PC-9 (cell line): ENCODE data around the gene UBLCP1. TPM values are rescaled to one million over a fixed set of nuclear protein-coding genes. Genes with fewer than 3 reads are reported as not detected.
"Not testable (repeated sequence)": the region's sequence is repeated elsewhere in the genome, so short reads cannot be mapped to it uniquely, and the experiment has no call there.

Experiments used
- BruUV-seq: library from RNA; stranded (reverse); fragments of 400-500 nt; replicated peaks from 2 replicates; lab custom pipeline; 2021; lab: Mats Ljungman, UMichigan
- CTCF ChIA-PET: fragments of 300-600 bp; sonication (Branson Sonifier 250); formaldehyde crosslinking; loops from one replicate; lab custom pipeline; 2022; ENCODE audit warnings: antibody characterized with exemption; lab: Charles Lee
- POLR2A ChIA-PET: fragments of 300-600 bp; sonication (Branson Sonifier 250); formaldehyde crosslinking; loops from one replicate; lab custom pipeline; 2022; ENCODE audit warnings: antibody characterized with exemption; ENCODE audit not compliant: unreplicated experiment; lab: Charles Lee
- DNase-seq, 2 experiments: peaks; one replicate each; pipeline versions ENCODE4 v3.0.0 to v3.0.0-alpha.2; 2015 to 2022; ENCODE audit warnings: mixed read lengths in 1 of 2
- H2AFZ ChIP-seq: fragments of 200-600 bp; sonication (generic); 2 replicates; pipeline ENCODE4 v1.8.1; 2017; ENCODE audit warnings: antibody characterized with exemption
- H3F3A ChIP-seq: fragments of 200-600 bp; sonication (generic); 2 replicates; pipeline ENCODE4 v1.8.1; 2017; ENCODE audit warnings: antibody characterized with exemption, mild to moderate bottlenecking, low read depth; ENCODE audit not compliant: insufficient read depth
- H3K27ac ChIP-seq: fragments of 200-600 bp; sonication (generic); 2 replicates; pipeline ENCODE4 v1.6.1; 2016; ENCODE audit warnings: mixed run types
- H3K27me3 ChIP-seq: fragments of 200-600 bp; sonication (generic); 2 replicates; pipeline ENCODE4 v1.6.1; 2016; ENCODE audit warnings: low read depth, mixed run types; ENCODE audit not compliant: insufficient read depth
- H3K36me3 ChIP-seq: fragments of 200-600 bp; sonication (generic); 2 replicates; pipeline ENCODE4 v1.6.1; 2016; ENCODE audit warnings: low read depth, mixed run types
- H3K4me1 ChIP-seq: fragments of 200-600 bp; sonication (generic); replicated peaks from 2 replicates; pipeline ENCODE4 v1.6.1; 2016; ENCODE audit warnings: mixed run types; ENCODE audit not compliant: insufficient read depth
- H3K4me2 ChIP-seq: fragments of 200-600 bp; sonication (generic); 2 replicates; pipeline ENCODE4 v1.6.1; 2017; ENCODE audit warnings: mixed run types
- H3K4me3 ChIP-seq: fragments of 200-600 bp; sonication (generic); 2 replicates; pipeline ENCODE4 v1.6.1; 2016; ENCODE audit warnings: mixed run types
- H3K79me2 ChIP-seq: fragments of 200-600 bp; sonication (generic); 2 replicates; pipeline ENCODE4 v1.6.1; 2017; ENCODE audit warnings: low read depth, mixed run types
- H3K9me2 ChIP-seq: fragments of 200-600 bp; sonication (generic); 2 replicates; pipeline ENCODE4 v1.8.1; 2017; ENCODE audit warnings: mild to moderate bottlenecking; ENCODE audit not compliant: insufficient read depth
- H3K9me3 ChIP-seq: fragments of 200-600 bp; sonication (generic); 2 replicates; pipeline ENCODE4 v1.8.1; 2016; ENCODE audit warnings: low read depth; ENCODE audit not compliant: insufficient read depth
- H4K20me1 ChIP-seq: fragments of 200-600 bp; sonication (generic); 2 replicates; pipeline ENCODE4 v1.8.1; 2017; ENCODE audit not compliant: insufficient read depth
- EZH2 ChIP-seq: fragments of 200-600 bp; sonication (generic); IDR thresholded peaks from 2 replicates; pipeline ENCODE4 v1.8.0; 2017; ENCODE audit warnings: antibody characterized with exemption, low read depth
- intact Hi-C: fragments of 100-400 bp; cut with micrococcal nuclease; formaldehyde crosslinking; loops from one replicate; pipeline ENCODE4 v1.10.0; 2022; ENCODE audit not compliant: unreplicated experiment
- total RNA-seq: library from RNA; stranded (reverse); gene quantifications from 2 replicates; pipeline ENCODE4 v1.2.3, GENCODE V29; 2021
- TF ChIP-seq, protein P1 (sequence below): fragments of 200-600 bp; sonication (generic); conservative IDR thresholded peaks from 2 replicates; pipeline ENCODE4 v1.6.1; 2017; ENCODE audit warnings: mixed run types, antibody characterized with exemption, mild to moderate bottlenecking, moderate library complexity

UBLCP1 gene
- total RNA-seq, 1 experiment from 2014 or later: 27.8 TPM

DNA sequence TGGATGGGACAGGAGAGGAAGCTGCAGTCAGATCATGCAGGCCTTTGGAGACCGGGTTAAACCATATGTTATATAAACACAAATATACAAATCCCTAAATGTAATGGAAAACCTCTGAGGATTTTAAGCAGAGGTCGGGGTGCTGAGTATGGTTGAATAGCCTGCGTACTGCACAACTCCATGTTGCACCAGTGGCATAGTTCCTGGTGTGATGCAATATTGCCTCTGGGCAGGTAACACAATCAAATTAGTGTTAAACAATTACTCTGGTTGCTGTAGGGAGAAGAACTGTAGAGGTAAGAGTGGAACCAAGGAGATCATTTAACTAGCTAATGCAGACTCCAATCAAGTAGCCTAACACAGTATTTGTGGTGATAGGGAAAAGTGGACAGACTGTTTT is 32.4 kb upstream of the UBLCP1 start:
- H4K20me1 ChIP-seq: no peaks in the 10 kb centered on the region
- no peaks in the 10 kb centered on the region for H3K79me2 ChIP-seq
- peak overlapping the region; percentile 37 for H3K4me2 ChIP-seq
- H3K4me3 ChIP-seq: no peak overlapping the region
- peaks cover 20% of the 10 kb centered on the region for H3K4me1 ChIP-seq
- H3K36me3 ChIP-seq: no peaks in the 10 kb centered on the region
- TF ChIP-seq, protein P1, sequence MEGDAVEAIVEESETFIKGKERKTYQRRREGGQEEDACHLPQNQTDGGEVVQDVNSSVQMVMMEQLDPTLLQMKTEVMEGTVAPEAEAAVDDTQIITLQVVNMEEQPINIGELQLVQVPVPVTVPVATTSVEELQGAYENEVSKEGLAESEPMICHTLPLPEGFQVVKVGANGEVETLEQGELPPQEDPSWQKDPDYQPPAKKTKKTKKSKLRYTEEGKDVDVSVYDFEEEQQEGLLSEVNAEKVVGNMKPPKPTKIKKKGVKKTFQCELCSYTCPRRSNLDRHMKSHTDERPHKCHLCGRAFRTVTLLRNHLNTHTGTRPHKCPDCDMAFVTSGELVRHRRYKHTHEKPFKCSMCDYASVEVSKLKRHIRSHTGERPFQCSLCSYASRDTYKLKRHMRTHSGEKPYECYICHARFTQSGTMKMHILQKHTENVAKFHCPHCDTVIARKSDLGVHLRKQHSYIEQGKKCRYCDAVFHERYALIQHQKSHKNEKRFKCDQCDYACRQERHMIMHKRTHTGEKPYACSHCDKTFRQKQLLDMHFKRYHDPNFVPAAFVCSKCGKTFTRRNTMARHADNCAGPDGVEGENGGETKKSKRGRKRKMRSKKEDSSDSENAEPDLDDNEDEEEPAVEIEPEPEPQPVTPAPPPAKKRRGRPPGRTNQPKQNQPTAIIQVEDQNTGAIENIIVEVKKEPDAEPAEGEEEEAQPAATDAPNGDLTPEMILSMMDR: no peak
- no peak for TF ChIP-seq EZH2
- DNase-seq: peak in 1 of 2 experiments; percentile 46
- no peaks in the 10 kb centered on the region for H3K27me3 ChIP-seq
- no peaks in the 10 kb centered on the region for H3K9me3 ChIP-seq
- no TSS peak for BruUV-seq
- H3K27ac ChIP-seq: 0 out of 2 replicates have a peak overlapping the region, but pooled peaks have one; percentile 7
- no peaks in the 10 kb centered on the region for H3K9me2 ChIP-seq
- CTCF ChIA-PET: interaction anchor here (0.7 kb wide), 1 partner anchor 756 kb away, joined by 3 read pairs; no protein-coding TSS in a partner anchor
- intact Hi-C loops: no loop called here
- POLR2A ChIA-PET: no interaction called here
- peak overlapping the region; percentile 50 for H2AFZ ChIP-seq
- H3F3A ChIP-seq: no peaks in the 10 kb centered on the region

DNA sequence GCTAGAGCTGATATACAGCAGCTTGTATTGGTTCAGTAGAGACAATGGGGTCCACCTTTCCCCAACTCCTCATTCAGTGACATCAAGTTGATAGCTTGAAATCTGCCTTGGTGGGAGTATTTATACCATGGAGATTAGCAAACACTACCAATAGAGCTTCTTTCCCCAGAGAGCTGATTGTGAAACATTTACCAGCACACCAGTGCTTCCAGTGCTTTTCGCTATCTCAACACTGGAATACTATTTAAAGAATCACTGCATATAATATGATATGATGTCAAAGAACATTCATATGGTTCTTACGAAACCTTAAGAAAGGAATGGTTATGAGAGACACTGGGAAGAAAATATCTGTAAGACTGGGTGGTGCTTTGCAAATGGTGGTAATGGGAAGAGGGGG is 31.9 kb upstream of the UBLCP1 start:
- no peaks in the 10 kb centered on the region for H3K36me3 ChIP-seq
- H3K9me3 ChIP-seq: no peaks in the 10 kb centered on the region
- H4K20me1 ChIP-seq: no peaks in the 10 kb centered on the region
- no peaks in the 10 kb centered on the region for H3F3A ChIP-seq
- H3K27me3 ChIP-seq: no peaks in the 10 kb centered on the region
- H2AFZ ChIP-seq: no peak overlapping the region; the same call in 1 of the 2 replicates
- no peak for DNase-seq
- peak overlapping the region; percentile 37; the same call in 1 of the 2 replicates for H3K4me2 ChIP-seq
- no peak overlapping the region for H3K4me3 ChIP-seq
- H3K9me2 ChIP-seq: no peaks in the 10 kb centered on the region
- intact Hi-C loops: no loop called here
- no peaks in the 10 kb centered on the region for H3K79me2 ChIP-seq
- BruUV-seq: no TSS peak
- TF ChIP-seq, protein P1: no peak
- TF ChIP-seq EZH2: no peak
- ChIA-PET CTCF (interaction anchor here (0.7 kb wide), 1 partner anchor 756 kb away, joined by 3 read pairs; no protein-coding TSS in a partner anchor), POLR2A (no interaction called here)
- no peak overlapping the region for H3K27ac ChIP-seq
- peaks cover 20% of the 10 kb centered on the region for H3K4me1 ChIP-seq

DNA sequence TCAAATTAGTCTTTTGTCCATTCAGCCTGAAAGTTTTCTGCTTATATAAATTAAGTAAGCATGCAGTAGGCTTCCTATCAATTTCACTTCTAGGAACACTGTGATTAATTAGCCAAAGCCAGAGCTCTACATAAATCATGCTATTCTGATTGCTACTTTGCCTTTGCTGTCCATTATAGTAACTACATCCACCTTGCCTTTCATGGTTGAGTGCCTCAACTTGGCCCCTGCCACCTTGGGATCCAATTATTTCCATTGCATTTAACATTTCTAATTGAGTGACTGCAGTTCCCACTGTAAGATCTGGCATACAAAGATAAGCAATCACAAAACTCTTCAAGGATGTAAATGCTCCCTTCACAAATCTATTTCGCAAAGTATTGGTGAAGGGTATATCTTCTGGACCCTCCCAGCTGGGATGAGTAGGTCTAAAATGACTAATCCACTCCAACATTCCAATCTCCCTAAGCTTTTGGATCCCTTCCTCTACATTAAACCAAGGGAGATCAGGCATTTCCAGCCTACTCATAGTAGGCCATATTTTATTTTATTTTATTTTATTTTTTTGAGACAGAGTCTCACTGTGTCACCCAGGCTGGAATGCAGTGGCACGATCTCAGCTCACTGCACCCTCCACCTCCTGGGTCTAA is 27.1 kb upstream of the UBLCP1 start:
- H3K27me3 ChIP-seq, intact Hi-C loops, H3K4me3 ChIP-seq, H2AFZ ChIP-seq, BruUV-seq, CTCF ChIA-PET, H3K9me3 ChIP-seq, H3K4me2 ChIP-seq, H4K20me1 ChIP-seq, DNase-seq, H3F3A ChIP-seq, H3K27ac ChIP-seq, H3K36me3 ChIP-seq, H3K9me2 ChIP-seq, H3K79me2 ChIP-seq, POLR2A ChIA-PET: not testable (repeated sequence)
- peaks cover 16% of the 10 kb centered on the region for H3K4me1 ChIP-seq
